AG10803 (cell line): ENCODE results near the gene ARHGEF11.

Experiments used
- DNase-seq: peaks from one replicate; pipeline ENCODE4 v3.0.0; 2010; ENCODE audit warnings: low read depth
- H3K4me3 ChIP-seq: 2 replicates; pipeline ENCODE4 v1.5.1; 2011; ENCODE audit warnings: mild to moderate bottlenecking, low read length, control low read depth
- CTCF ChIP-seq: conservative IDR thresholded peaks from 2 replicates; pipeline ENCODE4 v1.5.1; 2011; ENCODE audit warnings: mild to moderate bottlenecking, low read length, control low read depth, inconsistent platforms

The ARHGEF11 gene

DNA sequence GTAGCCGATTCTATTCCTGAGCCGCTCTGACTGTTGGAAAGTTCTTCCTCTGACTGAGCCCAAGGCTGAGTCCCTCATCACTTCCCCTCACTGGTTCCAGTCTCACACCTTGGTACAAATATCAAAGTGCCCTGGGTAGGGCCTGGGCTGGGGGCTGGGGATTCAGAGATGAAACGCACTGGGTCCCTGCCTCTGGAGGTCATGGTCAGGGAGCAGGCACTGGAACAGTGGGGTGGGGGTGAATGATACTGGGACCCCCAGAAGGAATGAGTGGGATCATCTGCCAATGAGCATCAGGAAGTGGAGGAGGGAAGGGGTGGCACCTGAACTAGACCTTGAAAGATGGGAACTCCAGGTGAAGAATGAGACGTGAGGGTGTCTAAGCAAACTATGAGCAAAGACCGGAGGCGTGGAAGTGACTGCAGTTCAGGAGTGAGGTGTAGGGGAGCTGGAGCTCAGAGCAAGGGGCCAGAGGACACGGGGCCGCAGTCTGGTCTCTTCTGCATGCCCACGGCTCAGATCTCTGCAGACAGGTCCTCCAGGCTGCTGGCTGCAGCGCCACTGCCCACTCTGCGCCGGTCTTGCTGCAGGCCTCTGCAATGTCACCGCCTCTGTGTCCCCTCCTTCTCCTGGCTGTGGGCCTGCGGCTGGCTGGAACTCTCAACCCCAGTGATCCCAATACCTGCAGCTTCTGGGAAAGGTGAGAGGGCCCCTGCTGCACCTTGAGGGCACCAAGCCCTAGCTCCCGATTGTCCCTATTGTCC lies 142.0 kb downstream of the ARHGEF11 start:
- no peak overlapping the region for H3K4me3 ChIP-seq
- TF ChIP-seq CTCF: no peak
- no peak for DNase-seq

DNA sequence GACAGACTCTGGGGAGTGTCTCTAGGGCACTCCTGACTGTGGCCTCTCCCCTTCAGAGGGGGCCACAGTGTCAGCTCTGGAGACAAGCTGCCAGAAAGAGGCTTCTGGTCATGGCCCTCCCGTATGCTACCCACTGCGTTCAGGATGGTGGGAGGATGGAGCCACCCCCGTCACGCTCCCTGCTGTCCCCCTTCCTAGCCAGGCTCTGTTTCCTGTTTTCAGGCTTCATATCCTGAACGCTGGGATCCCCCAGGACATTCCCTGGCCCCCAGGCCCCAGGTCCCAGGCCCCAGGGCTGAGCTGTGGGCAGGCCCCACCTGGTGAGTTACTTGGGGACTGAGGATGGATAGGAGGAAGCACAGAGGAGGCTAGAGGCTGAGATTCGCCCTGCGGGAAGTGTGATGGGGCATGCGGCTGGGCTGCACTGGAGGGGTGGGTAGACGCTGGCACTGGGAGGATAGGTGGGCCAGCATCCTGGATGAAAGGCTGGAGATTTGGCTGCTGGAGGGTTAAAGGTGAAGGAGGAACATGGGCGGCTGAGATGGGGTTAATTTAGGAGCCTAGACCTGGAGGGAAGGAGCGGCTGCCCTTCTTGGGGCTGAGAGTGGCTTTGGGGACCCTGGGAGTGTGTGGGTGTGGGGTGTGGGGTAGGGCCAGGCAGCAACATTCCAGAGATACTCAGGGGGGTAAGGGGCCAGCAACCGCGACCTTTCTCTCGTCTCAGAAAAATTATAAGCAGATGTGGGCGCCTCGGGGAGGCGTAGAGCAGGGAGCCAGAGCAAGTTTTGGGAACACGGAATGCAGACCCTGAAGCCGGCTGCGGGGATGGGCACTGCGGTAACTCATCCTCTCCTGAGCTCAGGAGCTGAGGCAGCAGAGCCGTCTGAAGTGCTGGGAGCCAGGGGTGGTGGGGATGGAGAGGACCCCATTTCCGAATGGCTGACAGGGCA lies 143.3 kb downstream of the ARHGEF11 start:
- TF ChIP-seq CTCF: no peak
- peak; percentile 63 for DNase-seq
- H3K4me3 ChIP-seq: peak overlapping the region; percentile 13; the same call in 1 of the 2 replicates

DNA sequence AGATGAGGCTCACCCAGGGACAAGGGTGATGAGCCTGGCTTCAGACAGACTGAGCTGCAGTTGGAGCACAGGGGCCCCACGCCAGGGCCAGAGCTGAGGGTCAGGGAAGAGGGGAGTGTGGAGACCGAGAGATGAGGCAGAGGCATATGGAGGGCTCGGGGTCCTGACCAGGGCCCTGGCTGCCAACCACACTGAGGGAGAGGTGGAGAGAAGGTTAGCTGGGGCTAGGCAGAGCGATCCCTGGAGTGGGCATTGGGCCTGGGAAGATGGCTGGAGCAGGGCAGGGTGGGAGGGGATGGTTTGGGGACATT lies 144.0 kb downstream of the ARHGEF11 start:
- TF ChIP-seq CTCF: no peak
- DNase-seq: no peak
- no peak overlapping the region for H3K4me3 ChIP-seq

- DNase-seq: no peak
- H3K4me3 ChIP-seq: no peak overlapping the region
- TF ChIP-seq CTCF: no peak
These were observed 144.5 kb downstream of the ARHGEF11 start for GRCh38 chr1:156900896-156901589.

DNA sequence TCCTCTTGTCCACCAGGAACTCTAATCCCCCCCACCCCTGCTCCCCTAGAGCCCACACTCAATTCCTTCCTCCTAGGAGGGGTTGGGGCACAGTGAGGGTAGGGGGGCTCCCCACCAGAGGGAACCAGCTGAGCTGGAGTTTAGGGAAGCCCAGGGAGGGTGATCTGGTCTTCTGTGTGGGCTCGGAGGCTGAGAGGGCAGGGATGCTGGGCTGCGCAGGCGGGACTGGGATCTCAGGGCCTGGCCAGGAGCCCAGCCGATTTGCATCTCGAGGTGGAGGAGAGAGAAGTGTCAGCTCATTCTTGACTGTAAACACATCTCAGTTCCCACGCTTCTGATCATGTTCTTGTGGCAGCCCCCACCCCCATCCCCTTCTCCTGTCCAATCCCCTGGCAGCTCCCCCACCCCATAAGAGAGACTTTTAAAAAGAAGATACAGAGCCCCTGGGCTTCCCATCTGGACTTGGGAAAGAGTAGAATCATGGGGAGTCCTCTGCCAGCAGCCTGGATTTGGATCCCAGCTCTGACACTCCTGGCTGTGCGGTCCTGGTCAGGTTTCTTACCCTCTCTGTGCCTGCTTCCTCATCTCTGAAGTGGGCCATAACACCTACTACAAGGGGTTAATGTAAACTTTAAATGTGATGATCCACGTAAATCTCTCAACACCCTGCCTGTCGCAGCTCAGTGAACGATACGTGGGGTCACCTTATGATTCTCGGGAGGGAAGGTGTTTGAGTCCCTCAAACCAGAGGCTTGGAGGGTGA lies 145.4 kb downstream of the ARHGEF11 start:
- TF ChIP-seq CTCF: no peak
- peak; percentile 33 for DNase-seq
- H3K4me3 ChIP-seq: no peak overlapping the region

- no peak for DNase-seq
- TF ChIP-seq CTCF: no peak
- H3K4me3 ChIP-seq: no peak overlapping the region
These were observed 146.4 kb downstream of the ARHGEF11 start for GRCh38 chr1:156898971-156899664.
